ENCODE results near the gene OPCML. TPM values are rescaled to one million over a fixed set of nuclear protein-coding genes. Genes with fewer than 3 reads are reported as not detected.

The OPCML gene
- total and polyA plus RNA-seq, 4 donors = 16.6 to 70.3 (median 58.1) TPM

DNA sequence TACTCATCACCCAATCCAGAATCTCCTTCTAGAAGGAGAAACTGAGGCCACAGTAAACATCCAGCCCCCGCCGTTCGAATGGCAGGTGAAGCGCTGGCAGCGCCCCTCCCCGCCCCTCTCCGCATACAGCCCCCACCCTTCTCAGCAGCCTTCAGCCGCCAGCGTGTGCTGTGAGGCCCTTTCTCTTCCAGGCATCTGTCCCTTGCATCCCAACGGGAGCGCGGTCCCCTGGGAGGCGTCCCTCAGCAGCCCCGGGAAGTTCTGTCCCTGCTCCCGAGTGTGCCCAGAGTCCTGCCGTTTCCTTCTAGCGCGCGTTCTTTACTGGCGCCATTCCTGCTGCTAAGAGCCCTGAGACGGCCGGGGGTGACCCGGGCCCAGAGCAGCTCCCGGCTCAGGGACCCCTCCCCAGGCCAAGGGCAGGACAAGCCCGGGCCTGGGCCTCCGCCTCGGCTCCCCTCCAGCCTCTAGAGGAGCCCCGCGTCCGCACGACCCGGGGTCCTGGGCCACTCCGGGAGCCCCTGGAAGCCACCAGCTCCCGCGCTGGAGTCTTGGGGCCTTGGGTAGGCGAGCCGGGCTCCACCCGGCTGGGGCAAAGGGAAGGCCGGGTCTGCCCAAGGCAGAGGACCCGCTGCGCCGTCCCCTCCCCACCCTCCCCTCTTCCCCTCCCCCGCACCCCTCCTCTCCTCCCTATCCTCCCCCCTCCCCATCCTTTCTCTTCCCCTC, 450.4 kb downstream of the OPCML start:
- Histone ChIP-seq H3K4me1 (ENCODE audit: control insufficient read depth, insufficient read depth, low read length) (peaks cover 22% of the 10 kb centered on the region), H3K4me3 (ENCODE audit: low read depth, low read length) (no peak overlapping the region), H3K27ac (ENCODE audit: low read depth, low read length) (no peak overlapping the region), H3K36me3 (ENCODE audit: control insufficient read depth, insufficient read depth, low read length) (no peaks in the 10 kb centered on the region), H3K9me3 (ENCODE audit: control insufficient read depth, insufficient read depth, low read length) (no peaks in the 10 kb centered on the region), H3K27me3 (ENCODE audit: control insufficient read depth, insufficient read depth, low read length) (peaks cover 2% of the 10 kb centered on the region)
- DNase-seq (ENCODE audit: low read depth in 4 of 6, low spot score in 6 of 6) = no peak
- 63% methylated on average over 32 of the region's 43 CpGs for WGBS (ENCODE audit: insufficient coverage)

DNA sequence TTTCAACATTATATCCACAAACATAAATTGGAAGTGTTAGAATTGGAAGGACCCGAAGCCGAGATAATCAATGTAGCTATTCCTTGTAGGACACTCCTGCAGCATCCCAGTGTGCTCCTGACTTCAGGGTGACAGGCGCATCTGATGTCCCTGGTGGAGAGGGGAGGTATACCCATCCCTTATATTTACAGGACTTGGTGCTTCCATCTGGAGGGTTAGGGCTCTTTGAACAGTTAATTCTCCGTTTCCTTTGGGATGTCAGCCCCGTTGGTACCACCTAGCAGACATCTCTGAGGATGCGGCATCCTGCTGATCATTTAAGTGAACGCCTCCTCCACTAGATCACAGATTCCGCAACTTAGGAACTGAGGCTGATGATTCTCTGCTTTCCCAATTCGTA, 451.3 kb downstream of the OPCML start:
- WGBS (ENCODE audit: insufficient coverage) = 85% methylated on average over 6 of the region's 9 CpGs
- no peak for DNase-seq (ENCODE audit: low read depth in 4 of 6, low spot score in 6 of 6)
- Histone ChIP-seq H3K36me3 (ENCODE audit: control insufficient read depth, insufficient read depth, low read length) (no peaks in the 10 kb centered on the region), H3K4me3 (ENCODE audit: low read depth, low read length) (no peak overlapping the region), H3K27ac (ENCODE audit: low read depth, low read length) (no peak overlapping the region), H3K4me1 (ENCODE audit: control insufficient read depth, insufficient read depth, low read length) (peaks cover 22% of the 10 kb centered on the region), H3K9me3 (ENCODE audit: control insufficient read depth, insufficient read depth, low read length) (no peaks in the 10 kb centered on the region), H3K27me3 (ENCODE audit: control insufficient read depth, insufficient read depth, low read length) (peaks cover 2% of the 10 kb centered on the region)

DNA sequence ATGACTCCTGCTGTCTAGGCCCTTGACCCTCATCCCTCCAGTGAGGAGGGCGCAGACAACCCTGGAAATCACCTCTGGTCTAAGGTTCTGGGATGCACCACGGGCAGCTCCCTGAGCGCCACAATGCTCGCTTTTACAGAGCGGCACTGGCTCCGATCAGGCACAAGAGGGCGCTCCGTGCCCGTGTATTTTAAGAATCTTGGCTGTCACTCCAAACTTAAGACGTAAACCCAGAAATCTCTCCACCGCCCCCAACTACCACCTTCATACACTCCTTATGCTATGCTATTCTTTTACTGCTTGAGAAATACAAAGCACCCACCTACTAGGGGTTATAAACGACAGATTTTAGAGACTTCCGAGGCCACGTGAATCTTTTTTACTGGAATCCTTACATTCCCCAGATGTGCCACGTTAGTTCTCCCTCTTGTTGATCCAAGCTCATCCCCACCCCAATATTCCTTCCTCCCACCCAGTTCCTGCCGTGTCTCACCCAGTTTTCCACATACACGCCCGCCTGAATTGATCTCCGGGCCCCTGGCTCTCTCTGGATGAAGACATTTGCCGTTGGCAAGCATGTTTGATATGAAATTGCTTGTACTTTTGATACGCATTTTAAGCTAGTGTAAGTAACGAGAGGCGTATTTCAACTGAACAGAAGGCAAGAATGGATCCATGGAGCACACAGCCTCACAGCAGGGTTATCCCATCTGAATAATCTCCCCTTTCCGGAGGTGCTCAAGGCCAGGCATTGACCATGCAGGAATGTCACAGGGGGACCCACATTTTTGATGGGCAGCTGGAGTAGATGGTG, 453.5 kb downstream of the OPCML start:
- WGBS (ENCODE audit: insufficient coverage) = 21% methylated on average over 16 of the region's 24 CpGs
- DNase-seq (ENCODE audit: low read depth in 4 of 6, low spot score in 6 of 6) = peak in 4 of 6 donors; percentile 46 to 90 (median 68)
- peaks cover 2% of the 10 kb centered on the region for H3K27me3 ChIP-seq (ENCODE audit: control insufficient read depth, insufficient read depth, low read length)
- H3K36me3 ChIP-seq (ENCODE audit: control insufficient read depth, insufficient read depth, low read length) = no peaks in the 10 kb centered on the region
- H3K4me3 ChIP-seq (ENCODE audit: low read depth, low read length) = no peak overlapping the region
- no peak overlapping the region for H3K27ac ChIP-seq (ENCODE audit: low read depth, low read length)
- H3K4me1 ChIP-seq (ENCODE audit: control insufficient read depth, insufficient read depth, low read length) = peaks cover 27% of the 10 kb centered on the region
- H3K9me3 ChIP-seq (ENCODE audit: control insufficient read depth, insufficient read depth, low read length) = no peaks in the 10 kb centered on the region

DNA sequence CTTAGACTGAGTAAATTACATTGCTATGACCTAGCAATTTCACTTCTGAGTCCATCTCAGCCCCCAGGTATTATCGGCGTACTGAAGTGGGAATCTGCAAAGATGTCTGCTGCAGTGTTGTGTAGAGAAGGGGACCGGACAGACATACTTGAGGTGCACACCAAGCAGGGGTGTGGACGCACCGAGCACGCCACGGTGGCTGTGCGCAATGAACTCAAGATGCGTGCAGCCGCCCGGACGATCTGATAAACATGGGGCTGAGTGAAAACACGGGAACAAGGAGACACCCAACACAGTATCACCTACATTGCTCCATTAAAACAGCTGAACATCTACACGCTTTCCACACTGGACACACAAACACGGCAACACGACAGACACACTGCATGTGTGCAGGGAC, 454.3 kb downstream of the OPCML start:
- 85% methylated on average over 12 of the region's 16 CpGs for WGBS (ENCODE audit: insufficient coverage)
- no peak for DNase-seq (ENCODE audit: low read depth in 4 of 6, low spot score in 6 of 6)
- Histone ChIP-seq H3K27me3 (ENCODE audit: control insufficient read depth, insufficient read depth, low read length) (peaks cover 2% of the 10 kb centered on the region), H3K36me3 (ENCODE audit: control insufficient read depth, insufficient read depth, low read length) (no peaks in the 10 kb centered on the region), H3K27ac (ENCODE audit: low read depth, low read length) (no peak overlapping the region), H3K4me1 (ENCODE audit: control insufficient read depth, insufficient read depth, low read length) (peaks cover 20% of the 10 kb centered on the region), H3K4me3 (ENCODE audit: low read depth, low read length) (no peak overlapping the region), H3K9me3 (ENCODE audit: control insufficient read depth, insufficient read depth, low read length) (no peaks in the 10 kb centered on the region)

DNA sequence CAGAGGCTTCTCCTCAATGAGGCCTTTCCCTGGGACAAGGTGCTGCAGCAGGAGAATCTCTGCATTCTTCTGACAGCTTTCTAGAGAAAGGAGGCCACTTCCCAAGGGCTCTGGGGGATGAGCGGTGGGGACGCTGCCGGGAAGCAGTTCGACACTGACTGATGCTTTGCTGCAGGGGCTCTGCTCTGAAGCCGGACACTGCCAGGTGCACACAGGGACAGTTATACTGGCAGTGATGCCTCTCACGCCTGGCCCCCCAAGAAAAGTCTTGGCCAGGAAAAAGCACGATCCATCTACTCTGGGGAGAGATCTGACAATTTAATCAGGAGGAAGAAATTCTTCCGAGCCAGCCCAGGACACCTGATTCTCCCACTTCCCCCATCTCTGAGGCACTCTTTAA, 456.9 kb downstream of the OPCML start:
- Histone ChIP-seq H3K4me1 (ENCODE audit: control insufficient read depth, insufficient read depth, low read length) (peaks cover 13% of the 10 kb centered on the region), H3K27ac (ENCODE audit: low read depth, low read length) (no peak overlapping the region), H3K27me3 (ENCODE audit: control insufficient read depth, insufficient read depth, low read length) (peaks cover 2% of the 10 kb centered on the region), H3K9me3 (ENCODE audit: control insufficient read depth, insufficient read depth, low read length) (no peaks in the 10 kb centered on the region), H3K4me3 (ENCODE audit: low read depth, low read length) (no peak overlapping the region), H3K36me3 (ENCODE audit: control insufficient read depth, insufficient read depth, low read length) (no peaks in the 10 kb centered on the region)
- 86% methylated on average over 6 of the region's 8 CpGs for WGBS (ENCODE audit: insufficient coverage)
- DNase-seq (ENCODE audit: low read depth in 4 of 6, low spot score in 6 of 6) = no peak

DNA sequence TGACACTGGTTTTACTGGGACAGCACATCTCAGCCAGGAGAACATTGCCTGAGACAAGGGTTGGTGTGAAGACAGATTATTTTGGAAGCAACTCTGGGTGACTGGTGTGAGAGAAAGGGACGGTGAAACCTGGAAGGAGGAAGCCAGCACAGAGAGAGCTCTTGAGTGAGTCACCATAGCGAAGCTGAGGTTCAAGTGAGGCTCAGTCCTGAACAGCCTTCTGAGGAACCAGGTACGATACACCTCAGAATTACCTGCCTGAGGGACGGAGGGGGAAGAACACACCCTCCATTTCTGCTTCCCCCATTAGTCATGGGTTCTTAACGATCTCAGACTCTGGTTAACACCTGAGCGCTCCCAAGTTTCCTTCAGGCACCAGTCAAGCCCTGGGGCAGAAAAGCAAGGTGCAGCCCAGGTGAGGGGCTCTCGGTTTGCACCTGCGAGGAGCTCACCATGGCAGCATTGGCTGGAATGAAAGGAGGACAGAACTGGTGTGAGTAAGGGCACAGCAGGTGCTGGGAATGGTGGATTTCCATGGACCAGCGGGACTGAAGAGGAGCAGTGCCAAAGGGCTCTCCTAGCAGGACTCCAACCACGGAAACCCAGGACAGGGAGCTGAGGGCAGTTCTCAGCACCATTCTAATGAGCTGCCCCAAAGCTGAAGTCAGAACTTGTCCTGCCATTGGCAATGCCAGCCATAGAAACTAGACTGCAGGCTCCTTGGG, 459.3 kb downstream of the OPCML start:
- DNase-seq (ENCODE audit: low read depth in 4 of 6, low spot score in 6 of 6) = no peak
- no peaks in the 10 kb centered on the region for H3K9me3 ChIP-seq (ENCODE audit: control insufficient read depth, insufficient read depth, low read length)
- H3K36me3 ChIP-seq (ENCODE audit: control insufficient read depth, insufficient read depth, low read length) = no peaks in the 10 kb centered on the region
- H3K4me3 ChIP-seq (ENCODE audit: low read depth, low read length) = no peak overlapping the region
- peaks cover 12% of the 10 kb centered on the region for H3K4me1 ChIP-seq (ENCODE audit: control insufficient read depth, insufficient read depth, low read length)
- H3K27ac ChIP-seq (ENCODE audit: low read depth, low read length) = no peak overlapping the region
- WGBS (ENCODE audit: insufficient coverage) = 92% methylated on average over 10 of the region's 10 CpGs
- H3K27me3 ChIP-seq (ENCODE audit: control insufficient read depth, insufficient read depth, low read length) = peaks cover under 1% of the 10 kb centered on the region

DNA sequence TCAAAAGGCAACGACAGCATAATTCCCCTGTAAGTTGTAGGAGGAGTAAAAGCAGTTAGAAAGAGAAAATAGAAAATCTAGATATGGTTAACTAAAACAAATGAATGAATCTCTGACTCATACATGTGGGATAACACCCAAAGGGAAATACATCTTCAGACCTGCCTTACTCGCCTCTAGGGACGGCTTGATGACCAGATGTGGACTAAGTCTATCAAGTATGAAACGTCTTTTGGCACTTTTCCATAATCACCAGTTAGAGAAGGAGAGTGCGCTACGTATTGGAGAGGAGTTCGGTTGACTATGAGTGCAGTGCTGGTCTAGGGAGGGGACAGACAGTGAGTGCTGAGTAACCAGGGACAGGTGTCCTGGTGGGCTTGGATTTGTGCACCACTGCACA, 459.9 kb downstream of the OPCML start:
- H3K4me3 ChIP-seq (ENCODE audit: low read depth, low read length) = no peak overlapping the region
- 83% methylated on average over 4 of the region's 7 CpGs for WGBS (ENCODE audit: insufficient coverage)
- no peak overlapping the region for H3K27ac ChIP-seq (ENCODE audit: low read depth, low read length)
- no peaks in the 10 kb centered on the region for H3K27me3 ChIP-seq (ENCODE audit: control insufficient read depth, insufficient read depth, low read length)
- H3K4me1 ChIP-seq (ENCODE audit: control insufficient read depth, insufficient read depth, low read length) = peaks cover 11% of the 10 kb centered on the region
- no peaks in the 10 kb centered on the region for H3K9me3 ChIP-seq (ENCODE audit: control insufficient read depth, insufficient read depth, low read length)
- H3K36me3 ChIP-seq (ENCODE audit: control insufficient read depth, insufficient read depth, low read length) = no peaks in the 10 kb centered on the region
- DNase-seq (ENCODE audit: low read depth in 4 of 6, low spot score in 6 of 6) = no peak

DNA sequence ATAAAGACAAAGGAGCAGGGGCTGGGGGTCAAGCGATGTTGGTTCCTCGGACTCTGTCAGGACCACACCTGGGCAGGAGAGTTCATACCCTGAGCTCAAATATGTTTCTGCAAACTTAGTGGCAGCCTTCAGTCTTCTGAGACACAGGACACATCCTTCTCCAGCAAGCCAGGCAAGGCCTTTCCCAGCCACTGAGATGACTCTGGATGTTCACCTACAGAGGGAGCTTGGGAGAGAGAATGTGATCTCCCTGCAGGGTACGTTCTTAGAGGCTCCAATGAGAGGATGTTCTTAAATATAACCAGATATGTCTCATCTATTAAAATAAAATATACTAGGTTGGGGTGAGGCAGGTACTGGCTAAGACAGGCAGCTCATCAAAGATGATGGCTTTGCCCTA, 461.5 kb downstream of the OPCML start:
- DNase-seq (ENCODE audit: low read depth in 4 of 6, low spot score in 6 of 6) = peak in 1 of 6 donors; percentile 54
- Histone ChIP-seq H3K27ac (ENCODE audit: low read depth, low read length) (no peak overlapping the region), H3K36me3 (ENCODE audit: control insufficient read depth, insufficient read depth, low read length) (no peaks in the 10 kb centered on the region), H3K4me1 (ENCODE audit: control insufficient read depth, insufficient read depth, low read length) (peaks cover 11% of the 10 kb centered on the region), H3K27me3 (ENCODE audit: control insufficient read depth, insufficient read depth, low read length) (no peaks in the 10 kb centered on the region), H3K4me3 (ENCODE audit: low read depth, low read length) (no peak overlapping the region), H3K9me3 (ENCODE audit: control insufficient read depth, insufficient read depth, low read length) (no peaks in the 10 kb centered on the region)
- whole genome bisulfite sequencing (ENCODE audit: insufficient coverage) = 87% methylated on average over 2 of the region's 3 CpGs

DNA sequence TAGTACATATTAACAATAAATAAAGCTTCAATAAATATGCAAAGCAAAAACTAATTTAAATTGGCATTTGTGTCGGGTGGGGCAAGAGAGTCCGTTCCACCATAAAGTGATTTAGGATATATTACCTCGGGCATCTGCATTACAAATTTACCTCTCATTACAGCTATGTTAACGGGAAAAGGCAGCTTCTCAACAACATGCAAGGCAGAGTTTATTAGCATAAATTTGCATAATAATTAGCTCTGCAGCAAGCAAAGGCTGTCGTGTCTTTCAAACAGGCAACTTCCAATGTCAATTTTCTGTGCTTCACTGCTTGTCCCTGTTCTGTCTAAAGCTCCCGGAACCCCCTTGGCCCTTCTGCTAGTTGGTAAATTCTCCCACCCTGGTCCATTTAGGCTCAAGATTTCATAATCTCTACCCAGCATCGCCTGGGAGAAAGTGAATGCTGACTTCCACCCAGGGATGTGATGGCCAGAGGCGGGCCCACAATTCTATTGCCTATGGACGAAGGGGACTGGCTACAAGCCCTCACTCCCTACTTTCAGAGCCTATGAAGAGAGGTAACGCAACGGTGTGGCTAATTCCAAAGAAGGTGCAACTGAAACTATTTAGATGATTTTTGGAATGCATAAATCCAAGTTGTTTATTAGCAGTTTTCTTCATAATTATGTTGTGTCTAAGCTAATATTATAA, 462.1 kb downstream of the OPCML start:
- DNase-seq (ENCODE audit: low read depth in 4 of 6, low spot score in 6 of 6) = peak in 2 of 6 donors; percentile 53 to 81
- Histone ChIP-seq H3K27ac (ENCODE audit: low read depth, low read length) (no peak overlapping the region), H3K9me3 (ENCODE audit: control insufficient read depth, insufficient read depth, low read length) (no peaks in the 10 kb centered on the region), H3K27me3 (ENCODE audit: control insufficient read depth, insufficient read depth, low read length) (no peaks in the 10 kb centered on the region), H3K4me3 (ENCODE audit: low read depth, low read length) (no peak overlapping the region), H3K36me3 (ENCODE audit: control insufficient read depth, insufficient read depth, low read length) (peaks cover 1% of the 10 kb centered on the region), H3K4me1 (ENCODE audit: control insufficient read depth, insufficient read depth, low read length) (peaks cover 10% of the 10 kb centered on the region)
- 11% methylated on average over 3 of the region's 11 CpGs for WGBS (ENCODE audit: insufficient coverage)

All from spinal cord (tissue), 10 donors.